Ishikawa (cell line): Measurements from ENCODE around the gene STK4.

ENCODE experiments used
- CEBPB ChIP-seq: IDR thresholded peaks from 2 replicates; pipeline ENCODE4 v1.6.1; 2012
- CREB1 ChIP-seq: IDR thresholded peaks from 2 replicates; pipeline ENCODE4 v1.6.1; 2012; ENCODE audit warnings: low read depth
- EGR1 ChIP-seq: IDR thresholded peaks from 2 replicates; pipeline ENCODE4 v1.6.1; 2012
- EP300 ChIP-seq: IDR thresholded peaks from 2 replicates; pipeline ENCODE4 v1.6.1; 2012; ENCODE audit warnings: borderline replicate concordance
- FOXM1 ChIP-seq: IDR thresholded peaks from 2 replicates; pipeline ENCODE4 v1.6.1; 2012; ENCODE audit warnings: low read depth, borderline replicate concordance
- NFIC ChIP-seq: IDR thresholded peaks from 2 replicates; pipeline ENCODE4 v1.6.1; 2012
- RAD21 ChIP-seq: IDR thresholded peaks from 2 replicates; pipeline ENCODE4 v1.6.1; 2012; ENCODE audit warnings: low read depth
- TAF1 ChIP-seq: IDR thresholded peaks from 2 replicates; pipeline ENCODE4 v1.6.1; 2012; ENCODE audit warnings: low read depth, mild to moderate bottlenecking
- TEAD4 ChIP-seq: IDR thresholded peaks from 2 replicates; pipeline ENCODE4 v1.6.1; 2012
- YY1 ChIP-seq: IDR thresholded peaks from 2 replicates; pipeline ENCODE4 v1.6.1; 2012; ENCODE audit warnings: low read depth
- ZBTB7A ChIP-seq: IDR thresholded peaks from 2 replicates; pipeline ENCODE4 v1.6.1; 2012; ENCODE audit warnings: low read depth
- TF ChIP-seq, protein P1 (sequence below): IDR thresholded peaks from 2 replicates; pipeline ENCODE4 v1.6.1; 2012
- TF ChIP-seq, protein P2 (sequence below): IDR thresholded peaks from 2 replicates; pipeline ENCODE4 v1.6.1; 2012; ENCODE audit warnings: low read depth, mild to moderate bottlenecking
- TF ChIP-seq, protein P3 (sequence below): IDR thresholded peaks from 2 replicates; pipeline ENCODE4 v1.6.1; 2012

DNA sequence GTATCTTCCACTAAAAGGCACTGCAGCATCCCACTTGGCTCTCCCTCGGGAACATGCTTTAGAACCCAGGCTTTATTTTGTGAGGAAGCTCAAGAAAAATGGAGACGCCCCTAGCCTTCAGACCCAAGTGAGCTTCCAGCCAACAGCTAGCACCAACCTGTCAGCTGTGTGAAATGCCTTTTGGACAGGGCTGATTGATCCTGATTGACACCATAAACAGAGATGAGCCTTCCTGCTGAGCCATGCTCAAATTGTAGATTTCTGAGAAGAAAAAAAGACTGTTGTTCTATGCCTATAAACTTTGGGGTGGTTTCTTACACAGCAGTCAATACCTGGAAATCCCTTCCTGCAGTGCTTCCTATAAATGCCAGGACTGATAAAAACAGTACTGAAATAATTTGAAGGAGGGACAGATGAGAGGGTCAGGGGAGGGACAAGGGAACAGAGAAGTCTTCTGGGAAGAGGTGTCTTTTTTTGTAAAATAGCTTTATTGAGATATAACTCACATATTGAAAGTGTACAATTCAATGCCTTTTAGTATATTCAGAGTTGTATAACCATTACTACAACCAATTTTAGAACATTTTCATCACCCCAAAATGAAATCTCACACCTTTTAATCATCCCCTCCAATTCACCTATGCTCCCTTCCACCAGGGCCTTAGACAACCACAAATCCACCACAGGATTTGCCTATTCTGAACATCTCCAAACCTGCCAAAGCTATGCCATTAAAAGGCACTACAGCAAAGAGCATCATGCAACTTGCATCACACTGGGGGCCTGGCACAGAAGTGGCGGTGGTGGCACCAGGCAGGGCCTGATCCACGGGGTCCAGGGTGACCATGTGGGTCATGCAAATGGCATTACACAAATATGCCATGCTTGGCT lies 2.7 kb upstream of the STK4 start:
- no peak for TF ChIP-seq RAD21
- no peak for TF ChIP-seq ZBTB7A
- TF ChIP-seq EP300: no peak
- no peak for TF ChIP-seq CREB1
- TF ChIP-seq YY1: no peak
- TF ChIP-seq, protein P1, sequence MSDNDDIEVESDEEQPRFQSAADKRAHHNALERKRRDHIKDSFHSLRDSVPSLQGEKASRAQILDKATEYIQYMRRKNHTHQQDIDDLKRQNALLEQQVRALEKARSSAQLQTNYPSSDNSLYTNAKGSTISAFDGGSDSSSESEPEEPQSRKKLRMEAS: no peak
- TF ChIP-seq, protein P2, sequence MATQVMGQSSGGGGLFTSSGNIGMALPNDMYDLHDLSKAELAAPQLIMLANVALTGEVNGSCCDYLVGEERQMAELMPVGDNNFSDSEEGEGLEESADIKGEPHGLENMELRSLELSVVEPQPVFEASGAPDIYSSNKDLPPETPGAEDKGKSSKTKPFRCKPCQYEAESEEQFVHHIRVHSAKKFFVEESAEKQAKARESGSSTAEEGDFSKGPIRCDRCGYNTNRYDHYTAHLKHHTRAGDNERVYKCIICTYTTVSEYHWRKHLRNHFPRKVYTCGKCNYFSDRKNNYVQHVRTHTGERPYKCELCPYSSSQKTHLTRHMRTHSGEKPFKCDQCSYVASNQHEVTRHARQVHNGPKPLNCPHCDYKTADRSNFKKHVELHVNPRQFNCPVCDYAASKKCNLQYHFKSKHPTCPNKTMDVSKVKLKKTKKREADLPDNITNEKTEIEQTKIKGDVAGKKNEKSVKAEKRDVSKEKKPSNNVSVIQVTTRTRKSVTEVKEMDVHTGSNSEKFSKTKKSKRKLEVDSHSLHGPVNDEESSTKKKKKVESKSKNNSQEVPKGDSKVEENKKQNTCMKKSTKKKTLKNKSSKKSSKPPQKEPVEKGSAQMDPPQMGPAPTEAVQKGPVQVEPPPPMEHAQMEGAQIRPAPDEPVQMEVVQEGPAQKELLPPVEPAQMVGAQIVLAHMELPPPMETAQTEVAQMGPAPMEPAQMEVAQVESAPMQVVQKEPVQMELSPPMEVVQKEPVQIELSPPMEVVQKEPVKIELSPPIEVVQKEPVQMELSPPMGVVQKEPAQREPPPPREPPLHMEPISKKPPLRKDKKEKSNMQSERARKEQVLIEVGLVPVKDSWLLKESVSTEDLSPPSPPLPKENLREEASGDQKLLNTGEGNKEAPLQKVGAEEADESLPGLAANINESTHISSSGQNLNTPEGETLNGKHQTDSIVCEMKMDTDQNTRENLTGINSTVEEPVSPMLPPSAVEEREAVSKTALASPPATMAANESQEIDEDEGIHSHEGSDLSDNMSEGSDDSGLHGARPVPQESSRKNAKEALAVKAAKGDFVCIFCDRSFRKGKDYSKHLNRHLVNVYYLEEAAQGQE: no peak
- TF ChIP-seq CEBPB: no peak
- TF ChIP-seq NFIC: no peak
- TF ChIP-seq TAF1: no peak
- TF ChIP-seq, protein P3, sequence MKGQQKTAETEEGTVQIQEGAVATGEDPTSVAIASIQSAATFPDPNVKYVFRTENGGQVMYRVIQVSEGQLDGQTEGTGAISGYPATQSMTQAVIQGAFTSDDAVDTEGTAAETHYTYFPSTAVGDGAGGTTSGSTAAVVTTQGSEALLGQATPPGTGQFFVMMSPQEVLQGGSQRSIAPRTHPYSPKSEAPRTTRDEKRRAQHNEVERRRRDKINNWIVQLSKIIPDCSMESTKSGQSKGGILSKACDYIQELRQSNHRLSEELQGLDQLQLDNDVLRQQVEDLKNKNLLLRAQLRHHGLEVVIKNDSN: no peak
- no peak for TF ChIP-seq TEAD4
- no peak for TF ChIP-seq FOXM1
- no peak for TF ChIP-seq EGR1
